ENCODE data around the gene PPP2R2C. TPM values are rescaled to one million over a fixed set of nuclear protein-coding genes. Genes with fewer than 3 reads are reported as not detected.

Gene PPP2R2C
- total and polyA plus RNA-seq, 12 donors, result 0.14 to 10.6 (median 4.2) TPM

GRCh38 chr4:6278801-6279197, 193.6 kb downstream of the PPP2R2C start:
- 13 to 26% methylated on average over 10 of the region's 10 CpGs for WGBS, 2 donors
- Histone ChIP-seq H3K27me3 (no peaks in the 10 kb centered on the region), H3K4me3 (peak overlapping the region in 1 of 10 donors; percentile 29), H3K27ac (peak overlapping the region; percentile 63 to 86 (median 78)), H3K9me3 (no peaks in the 10 kb centered on the region), H3K36me3 (peaks cover 0 to 39% (median 0%) of the 10 kb centered on the region in 9 donors), H3K4me1 (peaks cover 45 to 95% (median 71%) of the 10 kb centered on the region in 9 donors)
- TF ChIP-seq CTCF (IDR thresholded peaks at IDR 0.05), result no peak
- peak; percentile 54 to 80 for DNase-seq
- ATAC-seq, result peak; percentile 57 to 80 (median 76)
- intact Hi-C loops (cut with DNase I), result no loop called here

GRCh38 chr4:6277935-6278800, 194.2 kb downstream of the PPP2R2C start:
- Histone ChIP-seq H3K9me3 (no peaks in the 10 kb centered on the region), H3K27me3 (no peaks in the 10 kb centered on the region), H3K4me1 (peaks cover 49 to 100% (median 78%) of the 10 kb centered on the region in 9 donors), H3K27ac (peak overlapping the region; percentile 63 to 86 (median 78)), H3K36me3 (peaks cover 0 to 33% (median 0%) of the 10 kb centered on the region in 9 donors), H3K4me3 (peak overlapping the region in 1 of 10 donors; percentile 29)
- 67 to 76% methylated on average over 21 of the region's 21 CpGs for WGBS, 2 donors
- DNase-seq (no peak), ATAC-seq (peak in 1 of 8 donors; percentile 1)
- no peak for TF ChIP-seq CTCF (IDR thresholded peaks at IDR 0.05)
- intact Hi-C loops (cut with DNase I), result no loop called here

- 55 to 56% methylated on average over 24 of the region's 24 CpGs for WGBS, 2 donors
- Histone ChIP-seq H3K9me3 (no peaks in the 10 kb centered on the region), H3K36me3 (peaks cover 0 to 30% (median 0%) of the 10 kb centered on the region in 9 donors), H3K4me1 (peaks cover 54 to 100% (median 82%) of the 10 kb centered on the region in 9 donors), H3K4me3 (peak overlapping the region in 1 of 10 donors; percentile 7), H3K27ac (peak overlapping the region; percentile 50 to 86 (median 78)), H3K27me3 (no peaks in the 10 kb centered on the region)
- TF ChIP-seq CTCF (IDR thresholded peaks at IDR 0.05), result no peak
- intact Hi-C loops (cut with DNase I), result no loop called here
- peak; percentile 37 to 59 for DNase-seq
- ATAC-seq, result peak; percentile 50 to 77 (median 62)
Observed at GRCh38 chr4:6277139-6277802, 195.1 kb downstream of the PPP2R2C start.
